Measurements from ENCODE around the gene MDFIC2. TPM values are rescaled to one million over a fixed set of nuclear protein-coding genes. Genes with fewer than 3 reads are reported as not detected.

The MDFIC2 gene
- total and polyA plus RNA-seq, 2 experiments from 2014 or later, result not detected

DNA sequence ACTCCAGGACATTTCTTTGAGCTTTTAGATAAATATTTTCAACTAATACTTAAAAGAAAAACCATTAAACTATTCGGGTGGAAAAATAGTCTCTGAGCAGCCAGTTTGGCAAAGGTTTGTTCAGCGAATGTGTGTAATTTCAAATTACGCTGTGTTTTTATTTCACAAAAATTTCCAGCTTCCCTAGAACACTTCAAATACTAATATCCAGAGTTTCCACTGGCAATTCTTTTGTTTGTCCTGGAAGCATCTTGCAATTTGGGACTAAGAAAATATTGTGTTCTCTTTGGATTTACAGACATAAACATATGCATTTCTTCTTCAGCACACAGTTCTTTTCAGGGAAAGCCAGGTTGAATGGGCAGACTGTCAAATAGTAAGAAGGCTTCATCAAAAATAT lies 61.9 kb downstream of the MDFIC2 start:
- H3K4me3 ChIP-seq, result no peak overlapping the region
- no peaks in the 10 kb centered on the region; the same call in 1 of the 2 replicates for H3K9me2 ChIP-seq (ENCODE audit: insufficient read depth)
- H3K9me3 ChIP-seq (ENCODE audit: low read depth), result no peaks in the 10 kb centered on the region
- H2AFZ ChIP-seq, result no peak overlapping the region
- in situ Hi-C loops (cut with MboI), result no loop called here
- TF ChIP-seq EZH2 (IDR thresholded peaks at IDR 0.05; ENCODE audit: insufficient read depth, poor library complexity, severe bottlenecking) (no peak), EZH2phosphoT487 (IDR thresholded peaks at IDR 0.05; ENCODE audit: insufficient read depth, low read depth) (no peak)
- no peak for DNase-seq
- no peaks in the 10 kb centered on the region for H3K36me3 ChIP-seq (ENCODE audit: low read depth)
- H3K79me2 ChIP-seq (ENCODE audit: insufficient read depth), result no peaks in the 10 kb centered on the region
- H4K20me1 ChIP-seq (ENCODE audit: insufficient read depth), result no peaks in the 10 kb centered on the region
- no peak overlapping the region for H3K27ac ChIP-seq
- H3K4me1 ChIP-seq (ENCODE audit: insufficient read depth), result no peaks in the 10 kb centered on the region
- no peak overlapping the region for H3K9ac ChIP-seq
- H3K4me2 ChIP-seq (ENCODE audit: unreplicated experiment), result no peak overlapping the region
- WGBS, 2 experiments (ENCODE audit: low coverage in 1 of 2, low lambda C conversion rate in 2 of 2, missing lambda C conversion rate in 2 of 2), result 29 to 35% methylated on average over 3 of the region's 3 CpGs
- H3K27me3 ChIP-seq (replicated peaks; ENCODE audit: insufficient read depth), result no peaks in the 10 kb centered on the region
- H3F3A ChIP-seq (ENCODE audit: insufficient read depth), result no peaks in the 10 kb centered on the region

DNA sequence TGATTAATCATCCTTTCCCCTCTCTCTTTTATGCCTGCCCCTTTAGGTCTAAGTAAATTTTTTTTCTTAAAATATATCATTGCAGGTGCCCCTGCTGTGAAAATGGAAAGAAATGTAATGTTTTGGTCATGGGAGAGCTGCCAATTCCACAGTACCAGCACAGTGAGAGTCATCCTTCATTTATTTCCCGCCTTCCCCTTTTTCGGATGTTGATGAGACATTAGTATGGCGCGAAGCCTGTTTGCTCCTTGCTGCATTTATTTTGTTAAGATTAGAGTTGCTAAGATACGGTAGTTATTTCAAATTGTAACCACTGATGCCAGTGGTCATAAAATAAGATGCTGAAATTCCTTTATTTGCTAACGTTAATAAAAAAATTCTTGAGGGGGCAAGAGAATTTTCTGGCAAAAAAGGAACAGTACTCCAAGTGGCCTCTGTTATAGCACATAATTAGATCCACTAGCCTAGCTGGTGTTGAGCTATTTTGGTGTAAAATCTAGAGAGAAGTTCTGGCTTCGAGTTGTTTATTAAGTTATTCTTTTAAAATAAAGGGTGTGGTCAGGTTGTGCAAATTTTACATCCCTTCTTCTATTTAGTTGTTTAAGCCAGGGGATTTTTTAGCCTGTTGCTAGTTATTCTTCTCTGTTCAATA lies 62.8 kb downstream of the MDFIC2 start:
- TF ChIP-seq EZH2 (IDR thresholded peaks at IDR 0.05; ENCODE audit: insufficient read depth, poor library complexity, severe bottlenecking) (no peak), EZH2phosphoT487 (IDR thresholded peaks at IDR 0.05; ENCODE audit: insufficient read depth, low read depth) (no peak)
- in situ Hi-C loops (cut with MboI), result no loop called here
- no peak overlapping the region for H3K4me2 ChIP-seq (ENCODE audit: unreplicated experiment)
- peak; percentile 19 for DNase-seq
- no peaks in the 10 kb centered on the region for H3K79me2 ChIP-seq (ENCODE audit: insufficient read depth)
- no peaks in the 10 kb centered on the region for H3K36me3 ChIP-seq (ENCODE audit: low read depth)
- no peak overlapping the region for H3K9ac ChIP-seq
- no peak overlapping the region for H3K4me3 ChIP-seq
- no peaks in the 10 kb centered on the region for H3F3A ChIP-seq (ENCODE audit: insufficient read depth)
- no peaks in the 10 kb centered on the region; the same call in 1 of the 2 replicates for H3K9me2 ChIP-seq (ENCODE audit: insufficient read depth)
- H3K27me3 ChIP-seq (replicated peaks; ENCODE audit: insufficient read depth), result no peaks in the 10 kb centered on the region
- H4K20me1 ChIP-seq (ENCODE audit: insufficient read depth), result no peaks in the 10 kb centered on the region
- H2AFZ ChIP-seq, result no peak overlapping the region
- 3% methylated on average over 7 of the region's 7 CpGs for WGBS, 2 experiments (ENCODE audit: low coverage in 1 of 2, low lambda C conversion rate in 2 of 2, missing lambda C conversion rate in 2 of 2)
- H3K4me1 ChIP-seq (ENCODE audit: insufficient read depth), result no peaks in the 10 kb centered on the region
- H3K27ac ChIP-seq, result no peak overlapping the region
- H3K9me3 ChIP-seq (ENCODE audit: low read depth), result no peaks in the 10 kb centered on the region

- Histone ChIP-seq H3K9me2 (ENCODE audit: insufficient read depth) (no peaks in the 10 kb centered on the region; the same call in 1 of the 2 replicates), H4K20me1 (ENCODE audit: insufficient read depth) (no peaks in the 10 kb centered on the region), H3K36me3 (ENCODE audit: low read depth) (no peaks in the 10 kb centered on the region), H3K27me3 (replicated peaks; ENCODE audit: insufficient read depth) (no peaks in the 10 kb centered on the region), H3K9me3 (ENCODE audit: low read depth) (no peaks in the 10 kb centered on the region), H3K27ac (no peak overlapping the region), H3F3A (ENCODE audit: insufficient read depth) (no peaks in the 10 kb centered on the region), H3K4me1 (ENCODE audit: insufficient read depth) (no peaks in the 10 kb centered on the region), H2AFZ (no peak overlapping the region), H3K4me2 (ENCODE audit: unreplicated experiment) (no peak overlapping the region), H3K9ac (no peak overlapping the region), H3K79me2 (ENCODE audit: insufficient read depth) (no peaks in the 10 kb centered on the region), H3K4me3 (no peak overlapping the region)
- in situ Hi-C loops (cut with MboI), result no loop called here
- WGBS, 2 experiments (ENCODE audit: low coverage in 1 of 2, low lambda C conversion rate in 2 of 2, missing lambda C conversion rate in 2 of 2), result 68 to 77% methylated on average over 4 of the region's 4 CpGs
- DNase-seq, result no peak
- TF ChIP-seq EZH2phosphoT487 (IDR thresholded peaks at IDR 0.05; ENCODE audit: insufficient read depth, low read depth) (no peak), EZH2 (IDR thresholded peaks at IDR 0.05; ENCODE audit: insufficient read depth, poor library complexity, severe bottlenecking) (no peak)
Observed at GRCh38 chr3:70248856-70249255, 63.6 kb downstream of the MDFIC2 start.

DNA sequence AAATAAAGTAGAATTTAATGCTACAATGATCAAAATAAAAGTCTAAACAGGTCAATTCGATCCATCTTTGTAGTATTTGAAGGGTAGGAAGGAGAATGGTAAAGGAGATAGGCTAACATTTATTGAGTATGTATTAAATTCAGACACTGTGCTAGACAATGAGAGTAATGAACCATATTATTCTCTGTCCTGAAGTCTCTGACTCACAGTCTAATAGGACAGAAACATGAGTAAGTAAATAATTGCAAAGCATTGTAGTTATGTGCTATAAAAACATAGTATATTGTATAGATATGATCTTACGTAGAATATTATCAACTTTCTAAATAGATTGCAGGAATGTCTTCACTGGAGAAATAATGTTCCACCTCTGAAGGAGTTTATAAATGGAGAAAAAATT lies 64.5 kb downstream of the MDFIC2 start:
- Histone ChIP-seq H3K4me2 (ENCODE audit: unreplicated experiment) (no peak overlapping the region), H3K9me2 (ENCODE audit: insufficient read depth) (no peaks in the 10 kb centered on the region; the same call in 1 of the 2 replicates), H3K79me2 (ENCODE audit: insufficient read depth) (no peaks in the 10 kb centered on the region), H3K9ac (no peak overlapping the region), H3K36me3 (ENCODE audit: low read depth) (no peaks in the 10 kb centered on the region), H3K27me3 (replicated peaks; ENCODE audit: insufficient read depth) (no peaks in the 10 kb centered on the region), H2AFZ (no peak overlapping the region), H3K9me3 (ENCODE audit: low read depth) (no peaks in the 10 kb centered on the region), H3K4me1 (ENCODE audit: insufficient read depth) (no peaks in the 10 kb centered on the region), H3K4me3 (no peak overlapping the region), H3K27ac (no peak overlapping the region), H4K20me1 (ENCODE audit: insufficient read depth) (no peaks in the 10 kb centered on the region), H3F3A (ENCODE audit: insufficient read depth) (no peaks in the 10 kb centered on the region)
- DNase-seq, result no peak
- in situ Hi-C loops (cut with MboI), result no loop called here
- no peak for TF ChIP-seq EZH2 (IDR thresholded peaks at IDR 0.05; ENCODE audit: insufficient read depth, poor library complexity, severe bottlenecking)
- TF ChIP-seq EZH2phosphoT487 (IDR thresholded peaks at IDR 0.05; ENCODE audit: insufficient read depth, low read depth), result no peak
- WGBS, 2 experiments (ENCODE audit: low coverage in 1 of 2, low lambda C conversion rate in 2 of 2, missing lambda C conversion rate in 2 of 2), result 43% methylated on average over 2 of the region's 2 CpGs

Measured in GM23248 (cell line).